ENCODE data around the gene RASGRF2. TPM values are rescaled to one million over a fixed set of nuclear protein-coding genes. Genes with fewer than 3 reads are reported as not detected.

Gene RASGRF2
- total RNA-seq, 1 experiment from 2014 or later: 0.48 TPM

DNA sequence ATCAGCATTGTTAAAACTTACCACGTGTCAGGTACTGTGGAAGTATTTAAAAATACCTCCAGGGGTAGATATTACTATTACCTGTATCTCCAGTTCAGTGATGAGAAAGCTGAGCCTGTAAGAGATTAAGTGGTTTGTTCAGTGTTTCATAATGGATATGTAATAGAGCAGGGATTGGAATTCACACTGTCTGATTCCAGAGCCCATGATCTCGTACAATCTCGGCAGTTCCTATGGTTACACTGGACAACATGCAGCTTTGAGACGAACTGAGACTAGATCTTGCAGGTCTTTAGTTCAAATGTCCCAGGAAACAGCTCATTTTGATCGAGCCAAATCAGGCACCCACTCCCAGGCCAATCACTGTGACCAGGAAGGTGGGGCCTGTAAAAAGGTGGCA lies 8.8 kb upstream of the RASGRF2 start:
- intact Hi-C loops (cut with micrococcal nuclease; ENCODE audit: unreplicated experiment): no loop called here

DNA sequence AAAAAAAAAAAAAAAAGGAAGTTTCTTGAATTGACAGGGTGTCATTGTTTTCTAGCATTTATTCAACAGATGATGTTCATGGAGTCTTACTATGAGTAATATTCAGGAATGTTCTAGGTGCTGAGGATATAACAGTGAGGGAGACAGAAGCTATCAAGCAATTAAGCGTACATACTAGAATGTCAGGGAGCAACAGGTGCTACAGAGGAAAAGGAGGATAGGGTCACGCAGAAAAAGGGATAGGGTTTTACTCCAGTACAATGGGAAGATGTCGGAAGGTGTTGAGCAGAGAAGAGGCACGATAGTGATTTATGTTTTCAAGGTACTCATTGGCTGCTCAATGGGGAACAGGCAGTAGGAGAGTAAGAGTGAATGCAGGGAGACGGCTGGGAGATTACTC lies 6.6 kb upstream of the RASGRF2 start:
- no peaks in the 10 kb centered on the region for H3K79me2 ChIP-seq (ENCODE audit: low read depth)
- no peaks in the 10 kb centered on the region for H3K9me3 ChIP-seq (ENCODE audit: insufficient read depth, low read depth)
- no peak for DNase-seq
- CTCF ChIA-PET: no interaction called here
- 0 out of 2 replicates have a peak, but pooled peaks cover 3% of the 10 kb centered on the region for H3K9me2 ChIP-seq (ENCODE audit: insufficient read depth)
- no peak overlapping the region for H3K27ac ChIP-seq
- H3K4me3 ChIP-seq: no peak overlapping the region
- no peaks in the 10 kb centered on the region for H3F3A ChIP-seq (ENCODE audit: insufficient read depth, low read depth)
- H3K36me3 ChIP-seq (ENCODE audit: low read depth): no peaks in the 10 kb centered on the region
- H2AFZ ChIP-seq: no peak overlapping the region
- POLR2A ChIA-PET (ENCODE audit: unreplicated experiment): no interaction called here
- peaks cover 8% of the 10 kb centered on the region for H3K4me1 ChIP-seq (replicated peaks; ENCODE audit: insufficient read depth)
- BruUV-seq (replicated peaks): no TSS peak
- TF ChIP-seq, protein P1, sequence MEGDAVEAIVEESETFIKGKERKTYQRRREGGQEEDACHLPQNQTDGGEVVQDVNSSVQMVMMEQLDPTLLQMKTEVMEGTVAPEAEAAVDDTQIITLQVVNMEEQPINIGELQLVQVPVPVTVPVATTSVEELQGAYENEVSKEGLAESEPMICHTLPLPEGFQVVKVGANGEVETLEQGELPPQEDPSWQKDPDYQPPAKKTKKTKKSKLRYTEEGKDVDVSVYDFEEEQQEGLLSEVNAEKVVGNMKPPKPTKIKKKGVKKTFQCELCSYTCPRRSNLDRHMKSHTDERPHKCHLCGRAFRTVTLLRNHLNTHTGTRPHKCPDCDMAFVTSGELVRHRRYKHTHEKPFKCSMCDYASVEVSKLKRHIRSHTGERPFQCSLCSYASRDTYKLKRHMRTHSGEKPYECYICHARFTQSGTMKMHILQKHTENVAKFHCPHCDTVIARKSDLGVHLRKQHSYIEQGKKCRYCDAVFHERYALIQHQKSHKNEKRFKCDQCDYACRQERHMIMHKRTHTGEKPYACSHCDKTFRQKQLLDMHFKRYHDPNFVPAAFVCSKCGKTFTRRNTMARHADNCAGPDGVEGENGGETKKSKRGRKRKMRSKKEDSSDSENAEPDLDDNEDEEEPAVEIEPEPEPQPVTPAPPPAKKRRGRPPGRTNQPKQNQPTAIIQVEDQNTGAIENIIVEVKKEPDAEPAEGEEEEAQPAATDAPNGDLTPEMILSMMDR (conservative IDR thresholded peaks at IDR 0.05): no peak
- no peak for TF ChIP-seq EZH2 (IDR thresholded peaks at IDR 0.05; ENCODE audit: low read depth)
- H4K20me1 ChIP-seq (ENCODE audit: insufficient read depth): no peaks in the 10 kb centered on the region
- H3K27me3 ChIP-seq (ENCODE audit: insufficient read depth, low read depth): no peaks in the 10 kb centered on the region
- intact Hi-C loops (cut with micrococcal nuclease; ENCODE audit: unreplicated experiment): no loop called here
- H3K4me2 ChIP-seq: no peak overlapping the region

More for the DNA sequence above, 8.8 kb upstream of the RASGRF2 start:
- POLR2A ChIA-PET (ENCODE audit: unreplicated experiment): no interaction called here
- no peaks in the 10 kb centered on the region for H4K20me1 ChIP-seq (ENCODE audit: insufficient read depth)
- H3K9me2 ChIP-seq (ENCODE audit: insufficient read depth): 0 out of 2 replicates have a peak, but pooled peaks cover 3% of the 10 kb centered on the region
- no peaks in the 10 kb centered on the region for H3K36me3 ChIP-seq (ENCODE audit: low read depth)
- no peak for TF ChIP-seq EZH2 (IDR thresholded peaks at IDR 0.05; ENCODE audit: low read depth)
- TF ChIP-seq, protein P1 (conservative IDR thresholded peaks at IDR 0.05): no peak
- no peak for DNase-seq
- CTCF ChIA-PET: no interaction called here
- H3K4me3 ChIP-seq: no peak overlapping the region
- no peaks in the 10 kb centered on the region for H3K79me2 ChIP-seq (ENCODE audit: low read depth)
- H2AFZ ChIP-seq: no peak overlapping the region
- no peaks in the 10 kb centered on the region for H3K27me3 ChIP-seq (ENCODE audit: insufficient read depth, low read depth)
- H3F3A ChIP-seq (ENCODE audit: insufficient read depth, low read depth): no peaks in the 10 kb centered on the region
- no peak overlapping the region for H3K4me2 ChIP-seq
- no peaks in the 10 kb centered on the region for H3K9me3 ChIP-seq (ENCODE audit: insufficient read depth, low read depth)
- no peaks in the 10 kb centered on the region for H3K4me1 ChIP-seq (replicated peaks; ENCODE audit: insufficient read depth)
- no peak overlapping the region for H3K27ac ChIP-seq
- no TSS peak for BruUV-seq (replicated peaks)

DNA sequence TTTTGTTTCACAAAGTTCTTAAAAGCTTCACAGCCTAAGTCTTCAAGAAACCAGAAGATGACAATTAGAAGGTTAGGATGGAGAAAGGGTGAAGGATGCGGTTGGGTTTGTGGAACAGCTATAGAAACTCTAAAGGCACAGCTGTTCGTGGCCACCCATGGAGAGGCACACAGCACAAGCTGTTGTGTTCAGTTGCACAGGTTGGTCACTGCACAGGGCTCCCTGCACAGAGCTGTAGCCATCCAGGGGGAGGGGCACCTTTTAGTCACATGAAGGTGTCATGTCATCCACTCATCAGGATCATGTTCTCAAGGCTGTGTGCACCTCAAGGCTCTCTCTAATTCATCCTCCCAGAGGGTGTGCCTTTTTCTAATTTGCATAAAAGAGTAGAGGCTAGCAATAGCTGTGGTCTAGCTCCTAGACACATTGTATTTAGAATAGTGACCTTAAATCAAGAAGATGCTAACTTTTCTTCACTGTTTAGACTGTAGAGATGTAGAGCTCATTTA lies 5.0 kb upstream of the RASGRF2 start:
- H3K4me3 ChIP-seq: no peak overlapping the region
- no peaks in the 10 kb centered on the region for H3K79me2 ChIP-seq (ENCODE audit: low read depth)
- ChIA-PET CTCF (no interaction called here), POLR2A (ENCODE audit: unreplicated experiment) (no interaction called here)
- no peak overlapping the region for H3K27ac ChIP-seq
- H4K20me1 ChIP-seq (ENCODE audit: insufficient read depth): no peaks in the 10 kb centered on the region
- intact Hi-C loops (cut with micrococcal nuclease; ENCODE audit: unreplicated experiment): no loop called here
- 0 out of 2 replicates have a peak, but pooled peaks cover 3% of the 10 kb centered on the region for H3K9me2 ChIP-seq (ENCODE audit: insufficient read depth)
- no peak for TF ChIP-seq EZH2 (IDR thresholded peaks at IDR 0.05; ENCODE audit: low read depth)
- TF ChIP-seq, protein P1 (conservative IDR thresholded peaks at IDR 0.05): no peak
- H3K36me3 ChIP-seq (ENCODE audit: low read depth): no peaks in the 10 kb centered on the region
- no peak overlapping the region for H2AFZ ChIP-seq
- no peak overlapping the region for H3K4me2 ChIP-seq
- H3F3A ChIP-seq (ENCODE audit: insufficient read depth, low read depth): no peaks in the 10 kb centered on the region
- DNase-seq: no peak
- peaks cover 8% of the 10 kb centered on the region for H3K4me1 ChIP-seq (replicated peaks; ENCODE audit: insufficient read depth)
- BruUV-seq (replicated peaks): no TSS peak
- no peaks in the 10 kb centered on the region for H3K27me3 ChIP-seq (ENCODE audit: insufficient read depth, low read depth)
- H3K9me3 ChIP-seq (ENCODE audit: insufficient read depth, low read depth): no peaks in the 10 kb centered on the region
